Mucosa of descending colon (tissue), 3 donors: Measurements from ENCODE around the gene KCNB1. TPM values are rescaled to one million over a fixed set of nuclear protein-coding genes. Genes with fewer than 3 reads are reported as not detected.

Experiments used
- ATAC-seq: fragments of 200-7000 bp; cut with Tn5 transposase; one replicate; pipeline ENCODE4 v1.9.1; 2020; ENCODE audit warnings: mild to moderate bottlenecking, moderate library complexity
- DNase-seq, 3 donors: peaks; one replicate each; pipeline ENCODE4 v3.0.0-alpha.2; 2020
- H3K36me3 ChIP-seq: fragments of 200-600 bp; one replicate; pipeline ENCODE4 v1.8.0; 2021; ENCODE audit warnings: low read depth, mild to moderate bottlenecking
- H3K4me1 ChIP-seq: fragments of 200-600 bp; one replicate; pipeline ENCODE4 v1.8.0; 2021; ENCODE audit warnings: low read depth, mild to moderate bottlenecking
- H3K4me3 ChIP-seq: fragments of 200-600 bp; one replicate; pipeline ENCODE4 v1.8.0; 2021; ENCODE audit warnings: mild to moderate bottlenecking
- H3K9me3 ChIP-seq: fragments of 200-600 bp; one replicate; pipeline ENCODE4 v1.8.0; 2021; ENCODE audit warnings: mild to moderate bottlenecking
- CTCF ChIP-seq: fragments of 200-600 bp; IDR thresholded peaks from one replicate; pipeline ENCODE4 v1.8.0; 2022; ENCODE audit warnings: antibody characterized with exemption, mild to moderate bottlenecking
- intact Hi-C, 2 donors: fragments of 100-400 bp; cut with DNase I in 1 of 2; cut with micrococcal nuclease in 1 of 2; formaldehyde crosslinking; loops; one replicate each; pipeline versions ENCODE4 v1.11.0 to v1.11.1; 2022; cut with DNase I, micrococcal nuclease
- total RNA-seq, 3 donors: library from RNA; stranded (reverse); fragmentation: NEBNext Ultra II Directional in 2 of 3; extraction: Animal tissue kit (Norgen Biotek cat#: 25700) in 2 of 3; gene quantifications; one replicate each; pipeline versions ENCODE4 v1.2.1 to v1.2.4, GENCODE V29; 2021 to 2023
- donor health status: DM: no; HTN: no; CAD: no; lungs with moderate emphysema.
- donor health status: DM: no; HTN: no; CAD: no.
- donor health status: DM: no; HTN: yes; CAD: no.

KCNB1 gene
- total RNA-seq, 3 donors from 2014 or later = 0.46 to 14.6 (median 2.3) TPM

GRCh38 chr20:49422161-49422560 is 60.3 kb downstream of the KCNB1 start:
- no peak for DNase-seq
- intact Hi-C loops = no loop called here
- H3K9me3 ChIP-seq = no peaks in the 10 kb centered on the region
- H3K4me3 ChIP-seq = no peak overlapping the region
- ATAC-seq = no peak
- peaks cover 5% of the 10 kb centered on the region for H3K4me1 ChIP-seq
- H3K36me3 ChIP-seq = no peaks in the 10 kb centered on the region
- TF ChIP-seq CTCF = no peak

GRCh38 chr20:49420811-49421295 is 61.6 kb downstream of the KCNB1 start:
- Histone ChIP-seq H3K36me3 (no peaks in the 10 kb centered on the region), H3K4me3 (no peak overlapping the region), H3K9me3 (no peaks in the 10 kb centered on the region), H3K4me1 (peaks cover 5% of the 10 kb centered on the region)
- ATAC-seq (peak; percentile 33), DNase-seq (no peak)
- no peak for TF ChIP-seq CTCF
- intact Hi-C loops = no loop called here

GRCh38 chr20:49420292-49420691 is 62.2 kb downstream of the KCNB1 start:
- Histone ChIP-seq H3K4me1 (peaks cover 5% of the 10 kb centered on the region), H3K9me3 (no peaks in the 10 kb centered on the region), H3K4me3 (no peak overlapping the region), H3K36me3 (no peaks in the 10 kb centered on the region)
- TF ChIP-seq CTCF = no peak
- DNase-seq (peak in 1 of 3 donors; percentile 50), ATAC-seq (peak; percentile 96)
- intact Hi-C loops = no loop called here

- ATAC-seq = peak; percentile 19
- H3K4me3 ChIP-seq = no peak overlapping the region
- no peaks in the 10 kb centered on the region for H3K36me3 ChIP-seq
- no peaks in the 10 kb centered on the region for H3K9me3 ChIP-seq
- TF ChIP-seq CTCF = no peak
- no peak for DNase-seq
- intact Hi-C loops = no loop called here
- H3K4me1 ChIP-seq = peaks cover 5% of the 10 kb centered on the region
Observed at GRCh38 chr20:49419785-49420184, 62.7 kb downstream of the KCNB1 start.

GRCh38 chr20:49418809-49419208 is 63.7 kb downstream of the KCNB1 start:
- Histone ChIP-seq H3K4me1 (peaks cover 5% of the 10 kb centered on the region), H3K36me3 (no peaks in the 10 kb centered on the region), H3K9me3 (no peaks in the 10 kb centered on the region), H3K4me3 (no peak overlapping the region)
- TF ChIP-seq CTCF = no peak
- ATAC-seq = no peak
- DNase-seq = no peak
- intact Hi-C loops = no loop called here
